Measurements from ENCODE around the gene ATPAF1.

Gene ATPAF1

DNA sequence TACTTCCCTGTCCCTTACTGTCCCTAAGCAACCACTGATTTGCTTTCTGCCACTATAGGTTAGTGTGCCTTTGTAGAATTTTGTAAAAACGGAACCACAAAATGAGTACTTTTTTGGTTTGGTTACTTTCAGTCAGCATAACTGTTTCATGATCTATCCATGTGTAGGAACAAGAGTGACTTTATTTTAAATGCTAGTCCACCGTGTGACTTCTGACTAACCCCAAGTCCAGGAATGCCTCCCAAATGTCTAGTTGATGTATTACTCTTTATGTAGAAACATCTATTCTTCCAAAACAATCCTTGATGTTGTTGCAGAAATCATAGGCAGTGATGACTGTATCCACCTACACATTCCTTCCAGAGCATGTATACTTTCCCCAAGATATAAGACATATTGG lies 21.3 kb downstream of the ATPAF1 start:
- no peak for DNase-seq

DNA sequence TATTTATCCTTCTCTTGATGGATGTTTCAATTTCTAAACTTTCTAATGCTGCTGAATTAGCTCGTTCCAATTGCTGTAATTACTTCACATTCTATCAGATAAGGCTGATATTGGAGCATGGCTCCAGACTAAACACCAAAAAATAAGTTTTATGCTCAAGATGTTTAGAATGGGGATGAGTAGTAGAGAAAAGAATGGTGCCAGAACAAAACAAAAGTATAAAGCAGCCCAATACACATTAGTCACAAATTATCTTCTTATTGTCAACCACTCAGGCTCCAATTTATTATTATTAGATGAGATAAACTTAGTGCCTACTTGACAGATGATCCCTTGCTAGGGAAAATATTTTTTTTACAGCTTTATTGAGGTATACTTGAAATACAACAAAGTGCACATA lies 21.8 kb downstream of the ATPAF1 start:
- no peak for DNase-seq

DNA sequence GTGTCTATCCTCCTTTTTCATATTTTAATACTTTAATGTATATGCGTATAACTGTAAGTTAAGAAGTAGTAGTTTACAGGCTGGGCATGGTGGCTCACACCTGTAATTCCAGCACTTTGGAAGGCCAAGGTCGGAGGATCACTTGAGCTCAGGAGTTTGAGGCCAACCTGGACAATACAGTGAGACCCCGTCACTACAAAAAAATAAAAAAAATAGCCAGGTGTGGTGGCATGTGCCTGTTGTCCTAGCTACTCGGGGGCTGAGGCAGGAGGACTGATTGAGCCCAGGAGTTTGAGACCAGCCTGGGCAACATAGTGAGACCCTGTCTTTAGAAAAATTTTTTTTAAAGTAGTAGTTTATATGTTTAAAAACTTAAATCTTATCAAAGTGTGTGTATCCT lies 22.3 kb downstream of the ATPAF1 start:
- no peak for DNase-seq

DNA sequence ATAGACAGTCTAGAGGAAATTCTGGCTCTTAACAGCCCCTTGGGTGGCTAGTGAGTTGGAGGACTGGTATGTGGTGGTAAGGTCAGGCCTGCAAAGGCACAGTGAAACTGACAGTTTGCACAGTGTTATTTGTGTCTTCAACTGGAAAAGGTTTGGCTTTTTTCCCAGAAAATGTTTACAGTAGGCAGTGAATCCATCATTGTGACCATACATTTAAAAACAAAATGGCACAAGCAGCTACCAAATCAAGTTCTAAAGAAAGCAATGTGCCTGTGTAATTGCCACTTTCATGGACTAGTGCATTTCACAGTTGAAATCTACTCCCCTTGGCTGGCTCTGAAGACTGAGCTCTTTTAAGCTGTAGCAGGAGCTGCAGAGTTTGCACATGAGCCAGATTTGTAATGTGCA lies 24.8 kb downstream of the ATPAF1 start:
- peak; percentile 4 for DNase-seq

DNA sequence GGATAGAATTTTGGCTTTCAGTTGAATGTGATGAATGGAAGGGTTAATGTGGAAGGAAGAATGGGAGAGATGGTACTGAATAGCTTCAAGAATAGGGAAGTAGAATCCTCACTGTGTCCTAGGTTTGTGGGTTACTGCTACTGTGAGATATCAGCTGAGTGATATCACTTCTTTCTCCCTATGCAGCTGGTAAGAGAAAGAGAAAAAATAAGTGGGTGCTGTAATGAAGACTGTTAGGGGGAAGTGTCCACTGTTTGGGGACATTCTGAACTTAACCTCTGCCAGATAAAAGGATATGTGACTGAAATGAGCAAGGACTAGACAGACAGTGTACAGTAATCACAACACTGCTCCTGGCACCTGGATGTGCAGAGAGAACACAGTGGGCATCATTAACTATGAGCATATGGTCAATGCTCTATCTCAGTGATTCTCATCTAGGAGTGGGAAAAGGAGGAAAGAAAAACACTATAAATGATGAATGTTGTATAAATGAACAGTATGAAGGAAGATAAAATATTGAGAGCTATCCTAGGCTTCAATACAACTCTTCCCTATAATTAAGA lies 26.0 kb downstream of the ATPAF1 start:
- DNase-seq, result no peak

DNA sequence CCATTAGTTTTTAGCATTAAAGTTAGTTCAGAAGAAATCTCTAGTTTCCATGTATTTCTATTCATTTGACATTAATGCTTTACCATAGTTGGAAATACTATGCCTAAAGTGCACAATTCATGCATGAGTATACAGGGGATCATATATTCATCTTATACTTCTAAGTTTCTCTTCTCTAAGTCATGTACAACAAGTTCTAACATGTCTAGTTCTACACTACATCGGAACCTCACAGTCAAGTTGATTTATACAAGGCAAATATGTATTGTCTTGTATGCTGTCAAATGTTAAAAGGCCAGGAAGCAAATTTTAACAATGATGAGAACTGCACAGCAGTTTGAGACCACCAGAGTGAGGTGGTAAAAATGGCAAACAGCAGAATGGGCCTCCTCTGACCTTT lies 28.6 kb downstream of the ATPAF1 start:
- no peak for DNase-seq

DNA sequence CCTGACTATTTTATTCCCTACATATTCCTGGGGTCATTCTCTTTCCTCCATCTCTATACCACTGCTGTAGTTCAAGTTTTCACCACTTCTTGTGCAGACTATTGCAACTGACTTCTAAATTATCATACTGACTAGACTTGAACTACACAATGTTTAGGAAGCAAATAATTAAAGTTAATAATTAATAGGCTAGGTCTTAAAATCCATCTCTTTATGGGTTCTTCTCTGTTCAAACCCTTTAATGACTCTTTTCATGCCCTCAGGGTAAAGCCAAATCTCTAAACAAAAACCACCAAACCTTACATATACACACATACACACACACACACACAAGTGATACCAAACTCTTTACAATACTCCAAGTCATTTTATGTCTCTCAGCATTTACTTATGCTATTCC lies 29.2 kb downstream of the ATPAF1 start:
- peak; percentile 46 for DNase-seq

DNA sequence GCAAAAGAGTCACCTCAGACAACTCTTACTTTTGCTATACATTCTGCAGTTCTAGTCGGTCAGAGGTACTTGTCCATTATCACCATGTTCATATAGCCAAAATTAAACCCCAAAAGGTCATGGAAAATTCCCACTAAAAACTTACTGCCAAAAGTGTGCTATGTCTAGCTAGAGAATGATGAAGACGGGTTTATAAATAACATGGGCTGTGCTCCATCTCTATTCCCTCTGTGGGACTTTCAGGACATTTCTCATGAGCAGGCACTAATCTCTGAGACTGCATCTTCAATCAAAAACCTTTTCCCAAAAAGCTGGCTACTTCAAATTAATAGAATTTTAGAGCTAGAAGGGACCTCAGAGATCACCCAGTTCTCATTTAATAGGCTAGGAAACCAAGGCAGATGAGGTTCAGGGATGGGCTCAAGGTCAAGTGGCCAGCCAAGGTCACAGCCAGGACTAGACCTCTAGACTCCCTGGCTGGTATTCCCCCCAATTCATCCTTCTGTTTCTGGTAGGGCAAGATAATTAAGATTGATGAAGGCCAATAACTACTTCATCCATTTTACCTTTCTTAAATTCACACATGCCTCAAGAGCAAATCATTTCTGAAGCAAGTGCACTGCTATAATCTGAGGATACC lies 30.6 kb downstream of the ATPAF1 start:
- DNase-seq, result no peak

DNA sequence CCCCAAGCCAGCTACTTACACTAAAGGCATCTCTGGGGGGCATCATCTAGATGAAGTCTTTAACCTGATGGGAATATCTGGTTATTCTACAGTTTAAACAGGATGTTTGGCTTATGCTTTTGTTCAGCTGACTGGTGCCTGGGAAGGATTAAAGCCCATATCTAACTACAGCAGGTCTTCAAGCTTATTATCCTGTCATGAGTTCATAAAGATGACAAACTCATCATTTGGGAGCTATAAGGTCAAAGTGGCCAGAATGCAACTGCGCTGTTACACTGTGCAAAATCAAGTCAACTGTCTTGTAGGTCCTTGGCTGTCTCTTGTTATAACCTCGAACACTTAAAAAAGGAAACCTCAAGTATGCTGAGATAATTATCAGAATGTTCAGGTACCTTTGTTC lies 33.0 kb downstream of the ATPAF1 start:
- DNase-seq, result no peak

DNA sequence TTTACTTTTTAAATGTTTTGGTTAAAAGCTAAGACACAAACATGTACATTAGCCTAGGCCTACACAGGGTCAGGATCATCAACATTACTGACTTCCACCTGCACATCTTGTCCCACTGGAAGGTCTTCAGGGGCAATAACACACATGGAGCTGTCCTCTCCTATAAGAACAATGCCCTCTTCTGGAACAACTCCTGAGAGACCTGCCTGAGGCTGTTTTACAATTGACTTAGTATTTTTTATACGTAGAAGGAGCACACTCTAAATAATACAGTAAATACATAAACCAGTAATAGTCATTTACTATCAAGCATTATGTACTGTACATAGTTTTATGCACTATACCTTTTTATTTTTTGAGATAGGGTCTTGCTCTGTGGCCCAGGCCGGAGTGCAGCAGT lies 37.4 kb downstream of the ATPAF1 start:
- DNase-seq, result no peak

DNA sequence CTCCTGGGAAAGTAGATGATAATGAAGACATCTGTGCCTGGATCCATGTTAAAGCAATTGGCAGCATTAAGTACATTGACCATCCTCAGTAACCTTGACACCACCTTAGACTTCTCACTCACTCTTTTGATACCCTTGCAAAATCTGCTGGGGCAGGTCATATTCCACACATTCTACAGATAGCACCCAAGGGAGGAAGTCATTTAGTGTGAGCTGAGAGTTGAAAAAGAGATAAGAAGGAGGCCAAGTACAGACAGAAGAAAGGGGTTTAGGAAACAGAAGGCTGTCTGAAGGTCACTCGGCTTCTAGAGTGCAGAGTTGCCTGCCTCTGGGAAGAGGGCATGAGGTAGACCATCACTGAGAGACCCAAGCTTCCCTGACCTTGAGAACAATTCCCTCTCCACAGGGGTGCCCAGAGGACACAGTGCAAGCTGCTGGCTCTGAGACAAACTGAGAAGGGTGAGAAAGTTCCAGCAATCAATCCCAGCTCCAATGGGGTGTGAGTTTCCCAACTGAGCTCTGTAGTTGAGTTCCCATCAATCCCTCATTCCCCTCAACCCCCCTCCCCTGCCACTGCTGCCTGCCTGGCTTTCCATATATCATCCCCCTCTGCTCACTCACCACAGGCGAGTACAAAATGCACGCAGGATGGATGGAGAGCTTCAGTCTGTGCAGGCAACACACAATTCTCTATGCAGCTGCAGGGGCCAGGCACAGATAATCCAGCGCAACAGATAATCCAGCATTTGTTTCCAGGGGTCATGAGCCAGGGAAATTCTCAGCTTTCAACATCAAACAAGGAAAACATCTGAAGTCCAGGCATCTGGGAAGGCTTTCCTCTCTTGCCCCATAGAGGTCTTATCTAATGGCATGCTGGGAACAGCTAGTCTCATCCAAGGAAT lies 44.2 kb downstream of the ATPAF1 start:
- DNase-seq, result no peak

DNA sequence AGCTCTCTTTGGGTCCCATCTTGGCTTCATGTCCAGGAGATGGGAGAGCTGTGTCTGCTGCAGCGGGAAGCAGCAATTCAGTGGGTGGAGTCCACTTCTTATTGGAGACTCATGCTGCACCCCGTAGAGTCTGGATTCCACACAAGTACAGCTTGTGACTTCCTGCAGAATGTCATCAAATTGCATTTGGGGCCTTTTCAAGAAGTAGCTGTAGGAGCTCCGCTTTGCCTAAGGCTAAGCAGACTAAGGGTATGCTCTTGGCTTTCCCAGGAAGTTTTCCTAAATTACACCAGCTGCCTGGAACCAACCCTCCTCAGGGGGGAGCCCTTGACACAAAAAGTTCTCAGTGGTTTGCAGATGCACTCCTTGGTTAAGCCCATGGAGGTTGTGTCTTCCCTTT lies 45.8 kb downstream of the ATPAF1 start:
- DNase-seq, result no peak

DNA sequence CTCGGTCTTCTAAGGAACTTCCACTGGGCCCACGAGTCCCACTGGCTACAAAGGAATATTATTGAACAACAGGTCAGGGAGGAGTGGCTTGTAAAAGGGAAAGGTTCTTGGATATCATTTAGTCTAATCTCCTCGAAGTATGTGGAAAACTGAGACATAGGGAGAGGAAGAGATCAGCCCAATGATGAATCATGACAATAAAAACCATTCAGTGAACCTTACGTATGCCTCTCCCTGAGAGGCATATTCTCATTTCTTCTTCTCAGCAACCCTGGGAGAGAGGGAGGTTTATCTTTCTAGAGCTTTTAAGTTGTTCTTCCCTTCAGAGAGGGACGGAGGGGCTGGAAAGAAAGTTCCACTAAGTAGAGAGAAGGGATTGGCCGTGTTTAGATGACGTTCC lies 46.2 kb downstream of the ATPAF1 start:
- DNase-seq, result no peak

DNA sequence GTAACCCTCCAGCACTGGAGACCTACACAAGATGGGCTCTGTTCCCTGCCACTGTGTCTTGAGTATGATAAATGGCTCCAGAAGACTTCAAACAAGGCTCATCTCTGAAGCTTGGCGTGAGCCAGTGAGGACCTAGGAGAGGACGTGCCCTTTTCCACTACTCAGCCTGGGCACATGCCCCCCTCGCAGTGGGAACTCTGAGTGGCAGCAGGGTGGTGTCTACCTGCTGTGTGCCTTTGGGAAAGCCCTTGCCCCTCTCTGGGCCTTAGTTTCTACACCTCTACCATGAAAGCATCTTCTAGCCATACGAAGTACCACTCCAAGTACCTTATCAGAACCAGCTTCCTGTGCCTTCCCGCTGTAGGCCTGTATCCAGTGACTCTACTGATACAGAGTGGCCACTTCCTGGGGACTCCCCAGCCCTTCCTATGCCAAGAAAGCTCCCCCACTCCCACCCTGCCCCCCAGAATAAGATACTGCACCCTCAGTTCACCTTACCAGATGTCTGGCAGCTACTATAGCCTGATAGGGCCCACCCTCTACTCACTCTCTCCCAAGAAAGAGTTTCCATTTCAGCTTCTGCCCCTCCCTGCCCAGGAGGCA lies 48.4 kb downstream of the ATPAF1 start:
- DNase-seq, result no peak

DNA sequence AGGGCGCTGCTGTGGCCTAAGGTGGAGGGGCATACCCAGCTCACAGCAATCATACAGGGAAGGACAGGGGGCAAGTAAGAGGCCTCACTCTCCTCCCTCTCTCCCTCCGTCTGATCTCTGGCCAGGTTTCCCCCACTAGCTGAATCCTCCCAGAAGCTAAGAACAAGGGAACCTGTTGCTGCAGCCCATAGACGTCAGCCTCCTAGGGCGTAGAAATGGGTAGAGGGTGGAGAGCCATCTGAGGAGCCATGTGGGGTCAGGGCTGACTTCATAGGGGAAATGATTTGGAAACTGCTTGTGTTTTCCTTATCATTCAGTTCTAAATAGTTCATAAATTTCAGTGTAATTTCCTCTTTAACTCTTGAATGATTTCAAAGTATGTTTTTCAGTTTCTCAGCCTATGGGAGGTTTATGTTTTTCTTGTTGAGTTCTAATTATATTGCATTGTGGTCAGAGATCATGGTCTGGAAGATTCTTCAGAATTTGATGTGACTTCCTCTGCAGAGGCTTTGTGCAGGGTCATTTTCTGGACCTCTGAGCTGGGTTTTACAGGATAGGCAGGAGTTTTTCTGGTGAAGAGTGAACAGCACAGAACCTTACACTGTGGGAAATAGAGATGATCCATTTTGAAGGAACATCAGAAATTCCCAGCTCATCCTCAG lies 49.3 kb downstream of the ATPAF1 start:
- DNase-seq, result no peak

DNA sequence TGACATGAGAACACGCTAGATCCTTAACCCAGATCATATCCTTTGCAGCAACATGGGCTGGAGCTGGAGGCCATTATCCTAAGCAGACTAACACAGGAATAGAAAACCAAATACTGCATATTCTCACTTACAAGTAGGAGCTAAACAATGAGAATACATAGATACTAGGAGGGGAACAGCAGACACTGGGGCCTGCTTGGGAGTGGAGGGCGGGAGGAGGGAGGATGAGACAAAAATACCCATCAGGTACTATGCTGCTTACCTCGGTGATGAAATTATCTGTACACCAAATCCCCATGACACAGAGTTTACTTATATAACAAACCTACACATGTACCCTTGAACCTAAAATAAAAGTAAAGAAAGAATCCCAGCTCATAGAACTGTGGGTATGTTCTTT lies 50.3 kb downstream of the ATPAF1 start:
- DNase-seq, result no peak

DNA sequence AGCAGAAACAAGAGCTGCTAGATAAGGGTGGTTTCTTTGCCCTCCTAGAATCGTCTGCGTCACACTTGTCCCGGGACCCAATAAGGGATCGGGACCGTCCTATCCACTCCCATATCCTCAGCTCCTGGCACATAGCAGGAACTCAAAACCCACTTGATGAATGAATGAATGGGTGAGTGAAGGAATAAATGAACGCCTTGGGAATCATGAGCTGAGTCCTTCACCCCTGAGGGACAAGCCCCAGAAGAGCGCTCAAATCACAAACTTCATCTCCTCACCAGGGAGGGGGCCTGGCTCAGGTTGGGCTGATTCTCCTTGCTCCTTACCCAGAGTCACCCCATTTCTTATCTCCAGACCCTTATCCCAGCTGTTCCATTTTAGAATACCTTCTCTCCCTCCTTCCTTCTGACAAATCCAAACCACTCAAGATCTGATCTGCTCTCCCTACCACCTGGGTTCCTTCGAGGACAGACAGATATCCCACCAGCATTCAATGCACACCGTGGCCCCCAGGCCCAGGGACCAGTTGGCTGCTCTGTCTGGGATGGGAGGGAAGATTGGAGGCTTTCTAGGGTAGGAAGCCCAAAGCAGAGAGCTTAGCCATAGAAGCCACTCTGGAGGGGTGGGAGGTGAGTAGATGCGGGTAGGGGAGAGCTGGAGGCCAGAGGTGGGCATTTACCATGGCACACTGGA lies 50.9 kb downstream of the ATPAF1 start:
- no peak for DNase-seq

DNA sequence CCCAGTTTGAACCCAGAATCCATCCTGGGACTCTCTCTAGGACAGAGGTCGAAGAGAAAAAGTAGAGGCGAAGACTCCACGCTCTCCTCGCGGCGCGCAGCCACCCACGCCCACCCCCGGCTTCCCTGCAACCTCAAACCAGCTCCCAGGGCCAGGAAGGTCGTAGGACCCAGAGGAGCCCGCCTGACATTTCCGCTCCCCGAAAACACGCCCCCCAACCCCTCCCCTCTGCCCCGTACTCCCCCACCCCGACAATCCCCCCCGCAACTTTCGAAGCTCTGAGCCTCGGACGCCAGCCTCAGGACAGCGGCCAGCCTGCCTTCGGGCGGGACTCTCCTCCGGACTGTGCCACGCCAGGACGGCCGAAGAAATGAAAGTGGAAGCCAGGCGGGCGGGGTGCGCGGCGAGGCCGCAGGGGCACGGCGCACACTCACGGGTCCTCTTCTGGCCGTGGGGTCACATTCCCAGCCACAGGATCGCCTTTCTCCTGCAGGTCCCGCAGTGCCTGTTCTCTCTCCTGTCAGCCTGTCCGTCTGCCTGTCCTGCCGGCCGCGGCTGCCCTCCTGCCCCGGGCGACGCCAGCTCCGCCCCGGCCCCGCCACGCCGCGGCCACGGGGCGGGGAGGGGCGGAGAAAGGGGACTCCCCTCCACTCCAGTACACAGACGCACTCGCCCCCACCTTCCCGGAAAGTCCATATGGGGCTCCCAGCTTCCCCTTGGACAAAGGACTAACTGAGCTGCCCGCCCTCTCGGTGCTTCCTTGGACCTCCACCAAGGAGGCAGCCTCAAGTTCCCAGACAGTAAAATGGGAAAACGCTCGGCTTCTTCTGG lies 51.7 kb downstream of the ATPAF1 start, which contains the start of gene MOB3C:
MOB3C (minus strand) TSS at position 535 of the 831 bp plus-strand sequence. CDS start 3,490 bp downstream, outside the sequence.
- no peak for DNase-seq

DNA sequence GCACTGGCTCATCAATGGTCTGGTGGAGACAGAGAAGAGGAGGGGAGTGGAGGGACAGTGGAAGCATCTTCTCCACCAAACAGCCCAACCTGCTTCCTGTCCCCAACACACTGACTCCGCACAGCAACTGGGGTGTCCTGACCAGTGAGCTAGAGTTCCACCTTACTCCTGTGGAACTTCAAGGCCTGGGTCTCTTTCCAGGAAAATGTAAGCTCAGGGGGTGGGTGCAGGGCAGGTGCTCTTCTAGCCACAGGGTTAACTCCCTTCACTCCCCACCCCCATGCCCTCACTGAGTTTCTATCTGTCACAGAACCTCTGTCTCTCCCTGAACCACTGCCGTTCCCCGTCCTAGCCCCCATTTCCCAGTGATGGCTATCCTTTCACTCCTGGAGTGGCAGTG lies 52.4 kb downstream of the ATPAF1 start:
- no peak for DNase-seq

DNA sequence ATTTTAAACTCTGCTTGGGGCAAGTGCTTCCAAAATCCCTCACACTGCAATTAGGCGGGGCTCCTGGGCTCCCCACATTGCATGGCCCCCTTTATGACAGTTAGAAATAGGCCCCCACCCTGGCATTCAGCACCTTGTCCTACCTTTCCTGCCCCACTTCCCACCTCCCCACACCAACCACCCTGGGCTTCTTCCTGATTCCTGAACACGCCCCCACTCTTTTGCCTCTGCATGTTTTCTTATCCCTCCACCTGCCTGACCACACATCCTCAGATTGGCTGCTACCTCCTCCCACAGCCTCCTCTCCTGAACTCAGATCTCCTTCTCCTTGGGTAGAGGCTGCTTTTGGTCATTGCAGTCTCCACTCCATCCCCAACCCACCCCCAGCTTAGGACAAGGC lies 53.1 kb downstream of the ATPAF1 start:
- no peak for DNase-seq

DNA sequence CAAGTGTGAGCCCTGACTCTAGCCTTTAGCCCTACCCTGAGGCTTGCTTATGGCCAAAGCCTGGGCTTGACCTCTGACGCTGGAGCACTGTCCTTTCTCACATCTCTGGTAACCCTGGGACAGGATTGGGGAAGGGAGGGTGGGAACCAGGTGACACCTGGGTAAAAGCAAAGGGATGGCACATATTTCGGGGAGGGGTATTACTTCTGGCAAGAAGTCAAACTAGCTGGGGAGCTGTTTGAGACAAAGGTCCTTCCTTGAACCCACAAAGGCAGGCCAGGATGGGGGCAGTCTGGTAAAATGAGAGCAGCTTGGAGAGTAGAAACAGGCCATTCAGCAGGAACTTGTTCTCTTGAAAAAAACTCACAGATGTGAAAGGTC lies 53.6 kb downstream of the ATPAF1 start:
- no peak for DNase-seq
